IMR-90 (cell line): ENCODE data around the gene PVALEF. TPM values are rescaled to one million over a fixed set of nuclear protein-coding genes. Genes with fewer than 3 reads are reported as not detected.

Experiments
- ATAC-seq: fragments of 200-7000 bp; cut with Tn5 transposase; 2 replicates; pipeline ENCODE4 v1.9.1; 2020; ENCODE audit warnings: low read depth, mild to moderate bottlenecking, moderate library complexity
- Bru-seq: library from RNA; stranded (reverse); fragments of 400-500 nt; gene quantifications from one replicate; lab custom pipeline; 2021; lab: Mats Ljungman, UMichigan
- BruChase-seq, 2 experiments: library from RNA; stranded (reverse); fragments of 400-500 nt; gene quantifications; one replicate each; lab custom pipeline; 2021; lab: Mats Ljungman, UMichigan
- BruUV-seq: library from RNA; stranded (reverse); fragments of 400-500 nt; replicated peaks from 2 replicates; lab custom pipeline; 2021; lab: Mats Ljungman, UMichigan
- CTCF ChIA-PET: fragments of 300-600 bp; formaldehyde crosslinking; extraction: SDS; loops from one replicate; lab custom pipeline; 2021; ENCODE audit warnings: antibody characterized with exemption; lab: Yijun Ruan, JAX
- POLR2A ChIA-PET: fragments of 300-600 bp; sonication (Branson Sonifier 250); formaldehyde crosslinking; loops from one replicate; lab custom pipeline; 2022; ENCODE audit warnings: antibody characterized with exemption; ENCODE audit not compliant: unreplicated experiment; lab: Charles Lee
- DNase-seq: peaks from one replicate; pipeline ENCODE4 v3.0.0; 2013
- H2AFZ ChIP-seq: replicated peaks from 2 replicates; pipeline ENCODE3; 2013; ENCODE audit warnings: low read length, mild to moderate bottlenecking; ENCODE audit not compliant: poor library complexity
- H2AK5ac ChIP-seq: 2 replicates; pipeline ENCODE4 v1.6.1; 2013; ENCODE audit warnings: low read depth, low read length, inconsistent platforms
- H2AK9ac ChIP-seq: replicated peaks from 2 replicates; pipeline ENCODE3; 2013; ENCODE audit warnings: mild to moderate bottlenecking, low read depth, low read length, moderate library complexity; ENCODE audit not compliant: poor library complexity
- H2BK120ac ChIP-seq: 2 replicates; pipeline ENCODE4 v1.6.1; 2013; ENCODE audit warnings: low read depth, low read length, inconsistent platforms
- H2BK15ac ChIP-seq: 3 replicates; pipeline ENCODE4 v1.6.1; 2013; ENCODE audit warnings: low read depth, low read length, inconsistent platforms
- H2BK20ac ChIP-seq: 2 replicates; pipeline ENCODE4 v1.6.1; 2013; ENCODE audit warnings: low read depth, mild to moderate bottlenecking, inconsistent platforms, low read length, moderate library complexity
- H2BK5ac ChIP-seq: 2 replicates; pipeline ENCODE4 v1.6.1; 2013; ENCODE audit warnings: mild to moderate bottlenecking, low read depth, low read length, inconsistent platforms; ENCODE audit not compliant: poor library complexity, severe bottlenecking
- H3K14ac ChIP-seq: replicated peaks from 2 replicates; pipeline ENCODE4 v1.6.1; 2013; ENCODE audit warnings: low read depth, low read length, inconsistent platforms
- H3K18ac ChIP-seq: 2 replicates; pipeline ENCODE4 v1.6.1; 2013; ENCODE audit warnings: low read depth, low read length, control low read depth
- H3K23ac ChIP-seq: 2 replicates; pipeline ENCODE4 v1.6.1; 2013; ENCODE audit warnings: low read depth, low read length, inconsistent platforms
- H3K27ac ChIP-seq: 2 replicates; pipeline ENCODE4 v1.5.1; 2013; ENCODE audit warnings: mild to moderate bottlenecking, control low read depth, low read length; ENCODE audit not compliant: insufficient read depth
- H3K27me3 ChIP-seq: 2 replicates; pipeline ENCODE4 v1.6.1; 2013; ENCODE audit warnings: low read length; ENCODE audit not compliant: control insufficient read depth, insufficient read depth
- H3K36me3 ChIP-seq: 2 replicates; pipeline ENCODE4 v1.6.1; 2013; ENCODE audit warnings: low read length, mixed read lengths; ENCODE audit not compliant: control insufficient read depth, insufficient read depth
- H3K4ac ChIP-seq: 2 replicates; pipeline ENCODE4 v1.6.1; 2013; ENCODE audit warnings: low read depth, low read length, inconsistent platforms
- H3K4me1 ChIP-seq: 2 replicates; pipeline ENCODE4 v1.6.1; 2013; ENCODE audit warnings: low read length, mixed read lengths; ENCODE audit not compliant: control insufficient read depth, insufficient read depth
- H3K4me2 ChIP-seq: 2 replicates; pipeline ENCODE4 v1.6.1; 2013; ENCODE audit warnings: low read depth, mild to moderate bottlenecking, control low read depth, low read length, moderate library complexity
- H3K4me3 ChIP-seq: 2 replicates; pipeline ENCODE4 v1.5.1; 2013; ENCODE audit warnings: low read depth, mild to moderate bottlenecking, control low read depth, low read length, moderate library complexity; ENCODE audit not compliant: insufficient read depth
- H3K56ac ChIP-seq: 2 replicates; pipeline ENCODE4 v1.6.1; 2013; ENCODE audit warnings: low read length, inconsistent platforms; ENCODE audit not compliant: insufficient read depth; ENCODE audit errors: extremely low read depth
- H3K79me1 ChIP-seq, 2 experiments: 2 replicates each; pipeline ENCODE4 v1.6.1; 2013; ENCODE audit warnings: low read length in 2 of 2, inconsistent platforms in 1 of 2, low read depth in 1 of 2
- H3K9ac ChIP-seq: 2 replicates; pipeline ENCODE4 v1.6.1; 2013; ENCODE audit warnings: low read depth, low read length, control low read depth
- H3K9me1 ChIP-seq: 2 replicates; pipeline ENCODE4 v1.6.1; 2013; ENCODE audit warnings: low read length, inconsistent platforms; ENCODE audit not compliant: insufficient read depth
- H3K9me3 ChIP-seq: 2 replicates; pipeline ENCODE4 v1.6.1; 2013; ENCODE audit warnings: low read length; ENCODE audit not compliant: control insufficient read depth, insufficient read depth
- H4K20me1 ChIP-seq: 2 replicates; pipeline ENCODE4 v1.6.1; 2013; ENCODE audit warnings: low read length, inconsistent platforms; ENCODE audit not compliant: insufficient read depth
- H4K5ac ChIP-seq: 2 replicates; pipeline ENCODE4 v1.6.1; 2013; ENCODE audit warnings: mild to moderate bottlenecking, low read depth, low read length, control low read depth
- H4K8ac ChIP-seq, 2 experiments: 2 replicates each; pipeline ENCODE4 v1.6.1; 2013; ENCODE audit warnings: low read depth in 2 of 2, low read length in 2 of 2, control low read depth in 1 of 2, inconsistent platforms in 1 of 2
- H4K91ac ChIP-seq: 2 replicates; pipeline ENCODE4 v1.6.1; 2013; ENCODE audit warnings: low read depth, low read length, inconsistent platforms; ENCODE audit not compliant: insufficient read depth
- CEBPB ChIP-seq: IDR thresholded peaks from 2 replicates; pipeline ENCODE4 v1.6.1; 2012; ENCODE audit warnings: low read depth, low read length, improper control_type of control experiment
- CHD1 ChIP-seq: IDR thresholded peaks from 2 replicates; pipeline ENCODE4 v1.6.1; 2012; ENCODE audit warnings: low read depth, low read length, improper control_type of control experiment
- FOS ChIP-seq: fragments of 150-350 bp; IDR thresholded peaks from 2 replicates; pipeline ENCODE4 v1.6.1; 2016; ENCODE audit warnings: low read depth, low read length
- MAZ ChIP-seq: IDR thresholded peaks from 2 replicates; pipeline ENCODE4 v1.6.1; 2012; ENCODE audit warnings: low read depth, mild to moderate bottlenecking, low read length, improper control_type of control experiment, moderate library complexity, borderline replicate concordance
- MXI1 ChIP-seq: IDR thresholded peaks from 2 replicates; pipeline ENCODE4 v1.6.1; 2012; ENCODE audit warnings: low read depth, mild to moderate bottlenecking, low read length, moderate library complexity, borderline replicate concordance
- RFX5 ChIP-seq: IDR thresholded peaks from 2 replicates; pipeline ENCODE4 v1.8.0; 2012; ENCODE audit warnings: low read depth, mild to moderate bottlenecking, low read length, moderate library complexity
- SMC3 ChIP-seq: fragments of 150-350 bp; IDR thresholded peaks from 2 replicates; pipeline ENCODE4 v1.6.1; 2016; ENCODE audit warnings: low read depth, mild to moderate bottlenecking, antibody characterized with exemption, low read length, moderate library complexity
- USF2 ChIP-seq: fragments of 150-350 bp; IDR thresholded peaks from 2 replicates; pipeline ENCODE4 v1.6.1; 2017; ENCODE audit warnings: mild to moderate bottlenecking, antibody characterized with exemption, low read length, low read depth
- WGBS, 2 experiments: methylation state at CpG; one replicate each; pipeline versions ENCODE4 v1.1.5 to v1.1.7; 2013; ENCODE audit warnings: missing lambda C conversion rate in 2 of 2; ENCODE audit not compliant: insufficient read length in 1 of 2; ENCODE audit errors: extremely low coverage in 2 of 2; 5-methylcytosine and 5-hydroxymethylcytosine counted together
- dilution Hi-C: fragments of 300-500 bp; cut with HindIII; formaldehyde crosslinking; loops from one replicate; pipeline ENCODE4 v1.14.3; 2018; ENCODE audit warnings: low sequenced_read_pairs; ENCODE audit not compliant: unreplicated experiment
- in situ Hi-C: fragments of 300-500 bp; cut with MboI; formaldehyde crosslinking; loops from 3 replicates; pipeline ENCODE4 v1.14.3; 2019; ENCODE audit warnings: low sequenced_read_pairs, inconsistent platforms, mixed read lengths
- intact Hi-C: fragments of 100-400 bp; cut with micrococcal nuclease; formaldehyde crosslinking; loops from 2 replicates; pipeline ENCODE4 v1.10.0; 2022
- long read RNA-seq: library from polyadenylated mRNA; unstranded; transcript quantifications from one replicate; pipeline ENCODE4 v2.0.0, GENCODE V29; 2021; ENCODE audit not compliant: unreplicated experiment
- polyA plus RNA-seq, 3 experiments: library from polyadenylated mRNA; depleted of rRNA; stranded (reverse); fragments of >200 nt; gene quantifications; 2 replicates each; pipeline ENCODE4 v1.2.3, GENCODE V29; 2012; ENCODE audit warnings: low replicate concordance in 1 of 3
- total RNA-seq: library from RNA; depleted of rRNA; stranded (reverse); fragments of >200 nt; gene quantifications from 2 replicates; pipeline ENCODE4 v1.2.3, GENCODE V29; 2012; rRNA removed

The PVALEF gene
- not detected in 2 replicates for total RNA-seq
- polyA plus RNA-seq (2012; rRNA removed): not detected in 2 replicates
- polyA plus RNA-seq (2012; cell fraction: cytosol; rRNA removed): not detected in 2 replicates
- not detected in 2 replicates for polyA plus RNA-seq (2012; cell fraction: nucleus; rRNA removed; ENCODE audit: low replicate concordance)
- percentile 9 among the genes with signal in this experiment for Bru-seq, nascent RNA
- BruChase-seq, experiment 1, labeled RNA remaining after a 6-hour chase: percentile 5 among the genes with signal in this experiment
- percentile 5 among the genes with signal in this experiment for BruChase-seq, experiment 2, labeled RNA remaining after a 2-hour chase
- long read RNA-seq: 0 reads

DNA sequence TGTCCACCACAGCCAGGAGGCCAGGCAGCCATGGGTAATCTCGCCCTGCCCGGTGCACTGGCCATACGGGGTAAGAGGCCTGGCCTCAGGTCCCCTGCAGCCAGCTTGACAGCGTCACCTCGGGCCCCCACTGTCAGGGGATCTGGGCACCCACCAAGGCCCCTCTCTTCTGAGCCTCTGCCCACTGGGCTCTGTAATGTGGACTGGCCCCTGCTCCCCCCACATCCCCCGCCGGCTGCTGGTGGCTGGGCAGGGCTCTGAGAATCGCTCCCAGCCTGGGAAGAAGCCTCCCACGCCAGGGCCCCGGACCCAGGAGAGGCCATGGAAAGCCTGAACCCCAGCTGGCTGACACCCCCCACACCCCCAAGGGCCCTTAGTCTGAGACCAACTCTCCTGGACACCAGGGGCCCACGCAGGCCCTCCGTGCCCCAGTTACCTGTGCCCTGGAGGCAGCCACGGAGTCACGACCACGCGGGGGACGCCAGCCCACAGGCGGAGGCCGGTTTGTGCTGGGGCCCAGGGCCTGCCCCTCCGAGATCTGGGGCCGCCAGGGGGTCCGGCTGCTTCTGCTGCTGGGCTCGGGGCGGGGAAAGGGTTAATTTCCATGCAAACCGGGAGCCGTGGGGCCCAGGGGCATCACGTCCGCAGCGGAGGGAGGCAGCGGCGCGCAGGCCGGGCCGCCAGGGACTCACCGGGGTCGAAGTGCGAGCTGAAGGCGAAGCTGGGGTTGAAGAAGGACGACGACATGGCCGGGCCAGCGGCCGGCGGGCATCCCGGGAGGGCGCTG is at the start of gene PVALEF:
Gene PVALEF (plus strand): TSS at position 262 of the 787 bp plus-strand sequence. CDS start 15,720 bp downstream, outside the sequence.
- no peak within 1 kb of the TSS for H3K23ac ChIP-seq
- no peak within 1 kb of the TSS for H4K5ac ChIP-seq
- no peak within 1 kb of the TSS for H2AK5ac ChIP-seq
- in situ Hi-C loops (no loop called here), intact Hi-C loops (no loop called here), dilution Hi-C loops (no loop called here)
- H2BK5ac ChIP-seq: no peak within 1 kb of the TSS
- ChIA-PET POLR2A (no interaction called here), CTCF (no interaction called here)
- BruUV-seq: no TSS peak
- H2BK120ac ChIP-seq: no peak within 1 kb of the TSS
- no peaks in the 10 kb centered on the region for H3K79me1 ChIP-seq
- H3K9me3 ChIP-seq: no peaks in the 10 kb centered on the region
- H4K91ac ChIP-seq: no peak within 1 kb of the TSS
- H3K9ac ChIP-seq: no peak within 1 kb of the TSS
- TF ChIP-seq SMC3 (no peak), CEBPB (no peak), CHD1 (no peak), FOS (no peak), USF2 (no peak), MXI1 (no peak), MAZ (no peak), RFX5 (no peak)
- H3K27ac ChIP-seq: no peak within 1 kb of the TSS
- H3K27me3 ChIP-seq: peaks cover 54% of the 10 kb centered on the region
- no peak within 1 kb of the TSS for H3K14ac ChIP-seq
- no peaks in the 10 kb centered on the region for H3K9me1 ChIP-seq
- H4K8ac ChIP-seq: no peak within 1 kb of the TSS
- H3K4ac ChIP-seq: no peak within 1 kb of the TSS
- 0 out of 2 replicates have a peak, but pooled peaks cover 3% of the 10 kb centered on the region for H4K20me1 ChIP-seq
- no peak within 1 kb of the TSS for H3K56ac ChIP-seq
- H3K4me2 ChIP-seq: no peak within 1 kb of the TSS
- H2BK15ac ChIP-seq: no peak within 1 kb of the TSS
- H3K18ac ChIP-seq: no peak within 1 kb of the TSS
- 20% methylated on average over 12 of the region's 46 CpGs; no CpG with 5 or more reads in 1 of the 2 experiments for WGBS, 2 experiments
- DNase-seq (no peak), ATAC-seq (peak; percentile 61)
- H2AFZ ChIP-seq: peak within 1 kb of the TSS; percentile 65
- H3K4me3 ChIP-seq: no peak within 1 kb of the TSS; the same call in 1 of the 2 replicates
- H2BK20ac ChIP-seq: no peak within 1 kb of the TSS
- H3K36me3 ChIP-seq: no peaks in the 10 kb centered on the region
- peak within 1 kb of the TSS; percentile 78 for H2AK9ac ChIP-seq
- no peaks in the 10 kb centered on the region for H3K4me1 ChIP-seq
